ENCODE results near the gene ENTPD8.

ENTPD8 gene

DNA sequence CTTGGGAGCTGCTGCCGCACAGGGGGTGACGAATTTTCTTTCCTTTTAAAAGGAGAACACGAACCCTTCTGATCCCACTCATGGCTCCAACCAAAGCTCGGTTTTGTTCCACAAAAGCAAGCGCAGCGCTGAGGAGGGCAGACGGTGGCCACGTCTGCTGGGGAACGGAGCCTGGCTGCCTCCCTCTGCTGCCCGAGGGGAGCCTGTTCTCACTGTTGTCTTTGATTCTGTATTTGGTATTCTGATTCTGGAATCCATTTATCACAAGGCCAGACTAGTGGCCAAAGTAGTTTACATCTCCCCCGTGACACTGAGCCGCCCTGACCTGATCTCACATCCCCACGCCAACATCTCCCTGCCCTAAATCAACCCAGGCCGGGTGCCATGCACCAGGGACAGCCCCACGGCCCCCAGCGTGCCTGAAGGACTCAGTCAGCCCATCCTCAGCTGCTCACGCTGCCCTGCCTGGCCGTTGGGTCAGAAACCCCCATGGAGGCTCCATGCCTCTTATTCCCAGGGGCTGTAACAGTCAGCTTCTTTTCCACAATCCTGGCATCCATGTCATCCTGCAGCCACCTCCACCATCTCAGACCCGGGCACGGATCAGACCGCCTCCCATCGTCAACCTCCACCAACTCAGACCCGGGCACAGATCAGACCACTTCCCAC, 24.7 kb upstream of the ENTPD8 start:
- peaks cover 11% of the 10 kb centered on the region; the same call in 1 of the 2 replicates for H3K4me1 ChIP-seq (ENCODE audit: low read length)

GRCh38 chr9:137465000-137465719, 24.0 kb upstream of the ENTPD8 start:
- peaks cover 13% of the 10 kb centered on the region; the same call in 1 of the 2 replicates for H3K4me1 ChIP-seq (ENCODE audit: low read length)

More for the DNA sequence above, 24.7 kb upstream of the ENTPD8 start:
- Histone ChIP-seq H3K27ac (ENCODE audit: low read length) (no peak overlapping the region), H3K27me3 (ENCODE audit: low read depth, low read length) (no peaks in the 10 kb centered on the region), H3K9me3 (ENCODE audit: insufficient read depth, low read length) (no peaks in the 10 kb centered on the region), H4K20me1 (ENCODE audit: insufficient read depth, low read length) (no peaks in the 10 kb centered on the region), H3K4me2 (ENCODE audit: low read length) (no peak overlapping the region), H2AFZ (ENCODE audit: low read depth, low read length) (no peak overlapping the region), H3K79me2 (ENCODE audit: low read length) (no peaks in the 10 kb centered on the region), H3K9ac (ENCODE audit: low read length) (no peak overlapping the region), H3K36me3 (replicated peaks; ENCODE audit: low read depth, low read length) (no peaks in the 10 kb centered on the region), H3K4me3 (ENCODE audit: low read length) (no peak overlapping the region)
- TF ChIP-seq CTCF (IDR thresholded peaks at IDR 0.05; ENCODE audit: low read depth, low read length) (no peak), EZH2phosphoT487 (IDR thresholded peaks at IDR 0.05; ENCODE audit: low read depth) (no peak)

DNA sequence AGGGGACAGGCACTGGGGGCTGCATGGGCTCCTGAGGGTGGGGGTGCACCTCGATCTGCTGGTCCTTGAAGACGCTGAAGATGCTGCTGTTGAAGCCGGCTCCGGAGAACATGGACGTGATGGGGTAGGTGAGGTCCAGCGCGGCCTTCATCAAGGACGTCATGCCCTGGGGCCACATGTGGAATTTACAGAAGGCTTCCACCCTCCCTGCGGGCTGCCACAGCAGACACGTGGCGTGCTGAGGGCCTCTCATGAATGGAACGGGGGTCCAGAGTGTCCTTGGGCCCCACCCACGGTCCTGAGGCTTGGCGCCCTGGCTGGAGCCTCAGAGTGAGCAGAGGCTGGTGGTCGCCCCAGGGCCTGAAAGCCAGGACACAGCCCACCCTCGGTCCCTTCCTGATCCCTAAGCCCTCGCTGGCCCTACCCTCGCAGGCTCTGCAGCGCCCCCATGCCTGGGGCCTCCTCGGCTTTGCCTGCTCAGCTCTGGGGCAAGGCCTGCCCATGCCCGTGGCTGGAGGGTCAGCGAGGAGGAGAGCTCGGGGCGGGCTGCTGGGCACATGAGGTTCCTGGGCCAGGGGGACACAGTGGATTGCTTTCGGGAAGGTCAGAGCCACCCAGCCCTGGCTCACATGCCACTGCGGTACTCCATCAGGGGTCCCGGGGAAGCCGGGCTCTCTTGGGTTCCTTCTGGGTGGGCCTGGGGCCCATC, 23.3 kb upstream of the ENTPD8 start:
- H4K20me1 ChIP-seq (ENCODE audit: insufficient read depth, low read length), result no peaks in the 10 kb centered on the region
- H3K27me3 ChIP-seq (ENCODE audit: low read depth, low read length), result no peaks in the 10 kb centered on the region
- no peak overlapping the region for H3K9ac ChIP-seq (ENCODE audit: low read length)
- H3K4me2 ChIP-seq (ENCODE audit: low read length), result no peak overlapping the region
- H3K36me3 ChIP-seq (replicated peaks; ENCODE audit: low read depth, low read length), result no peaks in the 10 kb centered on the region
- H2AFZ ChIP-seq (ENCODE audit: low read depth, low read length), result no peak overlapping the region
- H3K79me2 ChIP-seq (ENCODE audit: low read length), result no peaks in the 10 kb centered on the region
- TF ChIP-seq CTCF (IDR thresholded peaks at IDR 0.05; ENCODE audit: low read depth, low read length) (no peak), EZH2phosphoT487 (IDR thresholded peaks at IDR 0.05; ENCODE audit: low read depth) (no peak)
- peaks cover 21% of the 10 kb centered on the region for H3K4me1 ChIP-seq (ENCODE audit: low read length)
- H3K9me3 ChIP-seq (ENCODE audit: insufficient read depth, low read length), result no peaks in the 10 kb centered on the region
- no peak overlapping the region for H3K27ac ChIP-seq (ENCODE audit: low read length)
- no peak overlapping the region for H3K4me3 ChIP-seq (ENCODE audit: low read length)

More at GRCh38 chr9:137465000-137465719, 24.0 kb upstream of the ENTPD8 start:
- Histone ChIP-seq H3K9me3 (ENCODE audit: insufficient read depth, low read length) (no peaks in the 10 kb centered on the region), H3K36me3 (replicated peaks; ENCODE audit: low read depth, low read length) (no peaks in the 10 kb centered on the region), H3K9ac (ENCODE audit: low read length) (no peak overlapping the region), H2AFZ (ENCODE audit: low read depth, low read length) (no peak overlapping the region), H3K27ac (ENCODE audit: low read length) (no peak overlapping the region), H3K4me3 (ENCODE audit: low read length) (no peak overlapping the region), H4K20me1 (ENCODE audit: insufficient read depth, low read length) (no peaks in the 10 kb centered on the region), H3K79me2 (ENCODE audit: low read length) (no peaks in the 10 kb centered on the region), H3K27me3 (ENCODE audit: low read depth, low read length) (no peaks in the 10 kb centered on the region), H3K4me2 (ENCODE audit: low read length) (no peak overlapping the region)
- TF ChIP-seq EZH2phosphoT487 (IDR thresholded peaks at IDR 0.05; ENCODE audit: low read depth), result no peak
- no peak for TF ChIP-seq CTCF (IDR thresholded peaks at IDR 0.05; ENCODE audit: low read depth, low read length)

DNA sequence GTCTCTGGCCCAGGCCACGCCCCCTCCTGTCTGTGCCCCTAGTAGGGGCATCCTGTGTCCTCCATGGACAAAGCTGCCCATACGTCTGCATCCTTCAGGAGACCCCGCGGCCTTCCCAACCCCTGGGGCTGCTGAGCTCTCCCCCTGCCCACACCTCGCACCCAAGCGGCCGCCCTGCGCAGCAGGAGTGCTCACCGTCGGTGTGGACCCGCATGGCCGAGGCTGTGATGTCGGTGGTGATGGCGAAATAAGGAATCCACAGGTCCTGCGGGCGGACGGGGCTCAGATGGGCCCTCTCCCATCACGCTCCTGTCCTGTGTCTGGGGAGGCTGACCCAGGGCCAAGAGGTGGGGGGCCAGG, 22.8 kb upstream of the ENTPD8 start:
- no peaks in the 10 kb centered on the region for H3K27me3 ChIP-seq (ENCODE audit: low read depth, low read length)
- H2AFZ ChIP-seq (ENCODE audit: low read depth, low read length), result no peak overlapping the region
- H3K27ac ChIP-seq (ENCODE audit: low read length), result no peak overlapping the region
- no peaks in the 10 kb centered on the region for H3K36me3 ChIP-seq (replicated peaks; ENCODE audit: low read depth, low read length)
- H3K9me3 ChIP-seq (ENCODE audit: insufficient read depth, low read length), result no peaks in the 10 kb centered on the region
- TF ChIP-seq CTCF (IDR thresholded peaks at IDR 0.05; ENCODE audit: low read depth, low read length), result no peak
- TF ChIP-seq EZH2phosphoT487 (IDR thresholded peaks at IDR 0.05; ENCODE audit: low read depth), result no peak
- H3K4me2 ChIP-seq (ENCODE audit: low read length), result no peak overlapping the region
- H3K4me1 ChIP-seq (ENCODE audit: low read length), result peaks cover 21% of the 10 kb centered on the region
- peaks cover 2% of the 10 kb centered on the region; the same call in 1 of the 2 replicates for H3K79me2 ChIP-seq (ENCODE audit: low read length)
- no peak overlapping the region for H3K9ac ChIP-seq (ENCODE audit: low read length)
- H3K4me3 ChIP-seq (ENCODE audit: low read length), result no peak overlapping the region
- H4K20me1 ChIP-seq (ENCODE audit: insufficient read depth, low read length), result no peaks in the 10 kb centered on the region
